ENCODE results near the gene PCSK1. TPM values are rescaled to one million over a fixed set of nuclear protein-coding genes. Genes with fewer than 3 reads are reported as not detected.

Gene PCSK1
- total and polyA plus RNA-seq, 2 of the 4 experiments (the other 2 are of a cell fraction): not detected

- H4K20me1 ChIP-seq (ENCODE audit: insufficient read depth, low read length): no peaks in the 10 kb centered on the region
- no peak overlapping the region for H3K9ac ChIP-seq (ENCODE audit: low read depth, low read length)
- H2BK15ac ChIP-seq (ENCODE audit: low read depth, low read length): no peak overlapping the region
- H3K9me3 ChIP-seq (ENCODE audit: control insufficient read depth, insufficient read depth, low read length): no peaks in the 10 kb centered on the region
- no peak for TF ChIP-seq MAFK (IDR thresholded peaks at IDR 0.05; ENCODE audit: low read depth, low read length)
- TF ChIP-seq, protein P1, sequence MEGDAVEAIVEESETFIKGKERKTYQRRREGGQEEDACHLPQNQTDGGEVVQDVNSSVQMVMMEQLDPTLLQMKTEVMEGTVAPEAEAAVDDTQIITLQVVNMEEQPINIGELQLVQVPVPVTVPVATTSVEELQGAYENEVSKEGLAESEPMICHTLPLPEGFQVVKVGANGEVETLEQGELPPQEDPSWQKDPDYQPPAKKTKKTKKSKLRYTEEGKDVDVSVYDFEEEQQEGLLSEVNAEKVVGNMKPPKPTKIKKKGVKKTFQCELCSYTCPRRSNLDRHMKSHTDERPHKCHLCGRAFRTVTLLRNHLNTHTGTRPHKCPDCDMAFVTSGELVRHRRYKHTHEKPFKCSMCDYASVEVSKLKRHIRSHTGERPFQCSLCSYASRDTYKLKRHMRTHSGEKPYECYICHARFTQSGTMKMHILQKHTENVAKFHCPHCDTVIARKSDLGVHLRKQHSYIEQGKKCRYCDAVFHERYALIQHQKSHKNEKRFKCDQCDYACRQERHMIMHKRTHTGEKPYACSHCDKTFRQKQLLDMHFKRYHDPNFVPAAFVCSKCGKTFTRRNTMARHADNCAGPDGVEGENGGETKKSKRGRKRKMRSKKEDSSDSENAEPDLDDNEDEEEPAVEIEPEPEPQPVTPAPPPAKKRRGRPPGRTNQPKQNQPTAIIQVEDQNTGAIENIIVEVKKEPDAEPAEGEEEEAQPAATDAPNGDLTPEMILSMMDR (conservative IDR thresholded peaks at IDR 0.05; ENCODE audit: low read depth, low read length): no peak
- no peak overlapping the region for H4K8ac ChIP-seq (ENCODE audit: low read depth in 2 of 2, low read length in 2 of 2)
- no peak overlapping the region for H2AFZ ChIP-seq (replicated peaks; ENCODE audit: low read length, poor library complexity)
- intact Hi-C loops (cut with micrococcal nuclease): no loop called here
- POLR2A ChIA-PET (ENCODE audit: unreplicated experiment): no interaction called here
- H2AK5ac ChIP-seq (ENCODE audit: low read depth, low read length): no peak overlapping the region
- no peak overlapping the region for H3K23ac ChIP-seq (ENCODE audit: low read depth, low read length)
- no peak overlapping the region for H4K91ac ChIP-seq (ENCODE audit: insufficient read depth, low read depth, low read length)
- H3K4me2 ChIP-seq (ENCODE audit: low read depth, low read length): no peak overlapping the region
- no peak overlapping the region for H3K4me3 ChIP-seq (ENCODE audit: insufficient read depth, low read depth, low read length)
- no peak overlapping the region for H3K27ac ChIP-seq (ENCODE audit: insufficient read depth, low read length)
- no peaks in the 10 kb centered on the region for H3K36me3 ChIP-seq (ENCODE audit: control insufficient read depth, insufficient read depth, low read length)
- CTCF ChIA-PET: no interaction called here
- BruUV-seq (replicated peaks): no TSS peak
- H3K4ac ChIP-seq (ENCODE audit: low read depth, low read length): no peak overlapping the region
- DNase-seq (no peak), ATAC-seq (ENCODE audit: low read depth) (no peak)
- H3K14ac ChIP-seq (replicated peaks; ENCODE audit: low read depth, low read length): no peak overlapping the region
- peaks cover 4% of the 10 kb centered on the region; the same call in 1 of the 2 replicates for H3K27me3 ChIP-seq (ENCODE audit: control insufficient read depth, insufficient read depth, low read length)
- no CpG with 5 or more reads among the region's 1 CpG for WGBS, 2 experiments (ENCODE audit: extremely low coverage in 2 of 2, insufficient read length in 1 of 2)
- H2BK120ac ChIP-seq (ENCODE audit: low read depth, low read length): no peak overlapping the region
- H2BK20ac ChIP-seq (ENCODE audit: low read depth, low read length): no peak overlapping the region
- H3K79me1 ChIP-seq (ENCODE audit: low read depth in 1 of 2, low read length in 2 of 2): no peaks in the 10 kb centered on the region
- H2BK5ac ChIP-seq (ENCODE audit: low read depth, low read length, poor library complexity, severe bottlenecking): no peak overlapping the region
- no peak overlapping the region for H3K18ac ChIP-seq (ENCODE audit: low read depth, low read length)
- no peak overlapping the region for H4K5ac ChIP-seq (ENCODE audit: low read depth, low read length)
- no peaks in the 10 kb centered on the region for H3K4me1 ChIP-seq (ENCODE audit: control insufficient read depth, insufficient read depth, low read length)
- no peak overlapping the region for H2AK9ac ChIP-seq (replicated peaks; ENCODE audit: low read depth, low read length, poor library complexity)
- no peak overlapping the region for H3K56ac ChIP-seq (ENCODE audit: extremely low read depth, insufficient read depth, low read length)
- in situ Hi-C loops (cut with MboI; ENCODE audit: low sequenced_read_pairs): no loop called here
- H3K9me1 ChIP-seq (ENCODE audit: insufficient read depth, low read length): no peaks in the 10 kb centered on the region
- dilution Hi-C loops (cut with HindIII; ENCODE audit: low sequenced_read_pairs, unreplicated experiment): no loop called here
These were observed 40.1 kb upstream of the PCSK1 start for GRCh38 chr5:96473155-96473554.
